Right lobe of liver (tissue), 6 donors: ENCODE measurements around the gene PRR15L. TPM values are rescaled to one million over a fixed set of nuclear protein-coding genes. Genes with fewer than 3 reads are reported as not detected.

Experiments used
- ATAC-seq, 4 donors: fragments of 200-7000 bp; cut with Tn5 transposase; one replicate each; pipeline ENCODE4 v1.9.1; 2020; ENCODE audit warnings: mild to moderate bottlenecking in 4 of 4, moderate library complexity in 4 of 4
- DNase-seq, 3 donors: peaks; one replicate each; pipeline ENCODE4 v3.0.0-alpha.2; 2020
- H3K27ac ChIP-seq, 3 donors: fragments of 200-600 bp; one replicate each; pipeline ENCODE4 v1.8.0; 2022
- H3K27me3 ChIP-seq, 2 donors: fragments of 200-600 bp; one replicate each; pipeline ENCODE4 v1.8.0; 2022
- H3K36me3 ChIP-seq, 4 donors: fragments of 200-600 bp; sonication (generic) in 1 of 4; one replicate each; pipeline versions ENCODE4 v1.5.1 to v1.8.0; 2017 to 2022; ENCODE audit warnings: control low read depth in 1 of 4
- H3K4me1 ChIP-seq, 4 donors: fragments of 200-600 bp; sonication (generic) in 1 of 4; one replicate each; pipeline versions ENCODE4 v1.5.1 to v1.8.0; 2017 to 2022; ENCODE audit warnings: control low read depth in 1 of 4
- H3K4me3 ChIP-seq, 3 donors: fragments of 200-600 bp; one replicate each; pipeline ENCODE4 v1.8.0; 2022
- H3K9me3 ChIP-seq, 4 donors: fragments of 200-600 bp; sonication (generic) in 1 of 4; one replicate each; pipeline versions ENCODE4 v1.5.1 to v1.8.0; 2017 to 2022; ENCODE audit warnings: control low read depth in 1 of 4
- CTCF ChIP-seq, 4 donors: fragments of 200-600 bp in 3 of 4; fragments of 450-650 bp in 1 of 4; IDR thresholded peaks; one replicate each; pipeline versions ENCODE4 v1.5.1 to v1.8.0; 2016 to 2022; ENCODE audit warnings: antibody characterized with exemption in 4 of 4, mild to moderate bottlenecking in 2 of 4
- POLR2A ChIP-seq: fragments of 450-650 bp; IDR thresholded peaks from one replicate; pipeline ENCODE4 v1.6.1; 2017; ENCODE audit warnings: antibody characterized with exemption, mild to moderate bottlenecking
- WGBS: methylation state at CpG from one replicate; pipeline ENCODE4 v1.1.6; 2018; ENCODE audit warnings: low coverage, low lambda C conversion rate; ENCODE audit not compliant: insufficient coverage; ENCODE audit errors: missing lambda C conversion rate; 5-methylcytosine and 5-hydroxymethylcytosine counted together
- intact Hi-C, 2 donors: fragments of 100-400 bp; cut with DNase I; formaldehyde crosslinking; loops; one replicate each; pipeline versions ENCODE4 v1.11.2 to v1.14.1; 2022
- total RNA-seq, 6 experiments: library from RNA; depleted of rRNA in 2 of 6; stranded (reverse); fragments of >200 nt in 2 of 6; fragmentation: NEBNext Ultra II Directional in 3 of 6; extraction: Animal tissue kit (Norgen Biotek cat#: 25700) in 3 of 6; gene quantifications; one replicate each; pipeline versions ENCODE4 v1.1.0 to v1.2.4, GENCODE V29; 2016 to 2023
- donor health status: DM: no; HTN: yes; CAD: no.
- donor health status: DM: no; HTN: no; CAD: no.
- donor health status: DM: no; HTN: no; CAD: no.
- donor health status: DM: no; HTN: yes; CAD: no.
- donor health status: DM: no; HTN: yes; CAD: no.

PRR15L gene
- total RNA-seq, 6 experiments from 2014 or later: 0.19 to 1.1 (median 0.47) TPM

GRCh38 chr17:47986520-47986919 is 28.8 kb upstream of the PRR15L start:
- H3K27ac ChIP-seq: no peak overlapping the region
- no peak for DNase-seq
- H3K4me3 ChIP-seq: no peak overlapping the region
- peaks cover 0 to 19% (median 5%) of the 10 kb centered on the region in 4 donors for H3K36me3 ChIP-seq
- no peaks in the 10 kb centered on the region for H3K4me1 ChIP-seq
- intact Hi-C loops: no loop called here
- TF ChIP-seq CTCF (IDR thresholded peaks at IDR 0.05) (no peak), POLR2A (no peak)
- no peak for ATAC-seq
- no peaks in the 10 kb centered on the region for H3K9me3 ChIP-seq
- 83% methylated on average over 5 of the region's 5 CpGs for WGBS
- H3K27me3 ChIP-seq: no peaks in the 10 kb centered on the region

GRCh38 chr17:47983492-47984223 is 26.0 kb upstream of the PRR15L start:
- no peak for TF ChIP-seq CTCF (IDR thresholded peaks at IDR 0.05)
- no peak for TF ChIP-seq POLR2A
- H3K27me3 ChIP-seq: no peaks in the 10 kb centered on the region
- WGBS: 69% methylated on average over 9 of the region's 11 CpGs
- ATAC-seq (no peak), DNase-seq (no peak)
- no peak overlapping the region for H3K27ac ChIP-seq
- H3K4me1 ChIP-seq: no peaks in the 10 kb centered on the region
- no peak overlapping the region for H3K4me3 ChIP-seq
- intact Hi-C loops: no loop called here
- no peaks in the 10 kb centered on the region for H3K9me3 ChIP-seq
- H3K36me3 ChIP-seq: peaks cover 0 to 46% (median 22%) of the 10 kb centered on the region in 4 donors

GRCh38 chr17:47982645-47983390 is 25.1 kb upstream of the PRR15L start:
- Histone ChIP-seq H3K4me3 (no peak overlapping the region), H3K4me1 (no peaks in the 10 kb centered on the region), H3K27ac (no peak overlapping the region), H3K36me3 (peaks cover 0 to 53% (median 26%) of the 10 kb centered on the region in 4 donors), H3K27me3 (no peaks in the 10 kb centered on the region), H3K9me3 (no peaks in the 10 kb centered on the region)
- WGBS: 79% methylated on average over 7 of the region's 9 CpGs
- ATAC-seq: peak in 2 of 4 donors; percentile 29 to 39
- intact Hi-C loops: no loop called here
- DNase-seq: no peak
- TF ChIP-seq CTCF (IDR thresholded peaks at IDR 0.05) (no peak), POLR2A (no peak)

GRCh38 chr17:47982091-47982617 is 24.5 kb upstream of the PRR15L start:
- Histone ChIP-seq H3K36me3 (peaks cover 0 to 59% (median 28%) of the 10 kb centered on the region in 4 donors), H3K27me3 (no peaks in the 10 kb centered on the region), H3K4me3 (no peak overlapping the region), H3K4me1 (no peaks in the 10 kb centered on the region), H3K9me3 (no peaks in the 10 kb centered on the region), H3K27ac (no peak overlapping the region)
- intact Hi-C loops: no loop called here
- 71% methylated on average over 8 of the region's 14 CpGs for WGBS
- TF ChIP-seq POLR2A (no peak), CTCF (IDR thresholded peaks at IDR 0.05) (no peak)
- DNase-seq (no peak), ATAC-seq (no peak)
